Right lobe of liver (tissue), 6 donors: Measurements from ENCODE around the gene PLCB1. TPM values are rescaled to one million over a fixed set of nuclear protein-coding genes. Genes with fewer than 3 reads are reported as not detected.
"Not testable (repeated sequence)": the region's sequence is repeated elsewhere in the genome, so short reads cannot be mapped to it uniquely, and the experiment has no call there.

ENCODE experiments used
- ATAC-seq, 4 donors: fragments of 200-7000 bp; cut with Tn5 transposase; one replicate each; pipeline ENCODE4 v1.9.1; 2020; ENCODE audit warnings: mild to moderate bottlenecking in 4 of 4, moderate library complexity in 4 of 4
- DNase-seq, 3 donors: peaks; one replicate each; pipeline ENCODE4 v3.0.0-alpha.2; 2020
- H3K27ac ChIP-seq, 3 donors: fragments of 200-600 bp; one replicate each; pipeline ENCODE4 v1.8.0; 2022
- H3K27me3 ChIP-seq, 2 donors: fragments of 200-600 bp; one replicate each; pipeline ENCODE4 v1.8.0; 2022
- H3K36me3 ChIP-seq, 4 donors: fragments of 200-600 bp; sonication (generic) in 1 of 4; one replicate each; pipeline versions ENCODE4 v1.5.1 to v1.8.0; 2017 to 2022; ENCODE audit warnings: control low read depth in 1 of 4
- H3K4me1 ChIP-seq, 4 donors: fragments of 200-600 bp; sonication (generic) in 1 of 4; one replicate each; pipeline versions ENCODE4 v1.5.1 to v1.8.0; 2017 to 2022; ENCODE audit warnings: control low read depth in 1 of 4
- H3K4me3 ChIP-seq, 3 donors: fragments of 200-600 bp; one replicate each; pipeline ENCODE4 v1.8.0; 2022
- H3K9me3 ChIP-seq, 4 donors: fragments of 200-600 bp; sonication (generic) in 1 of 4; one replicate each; pipeline versions ENCODE4 v1.5.1 to v1.8.0; 2017 to 2022; ENCODE audit warnings: control low read depth in 1 of 4
- POLR2A ChIP-seq: fragments of 450-650 bp; IDR thresholded peaks from one replicate; pipeline ENCODE4 v1.6.1; 2017; ENCODE audit warnings: antibody characterized with exemption, mild to moderate bottlenecking
- WGBS: methylation state at CpG from one replicate; pipeline ENCODE4 v1.1.6; 2018; ENCODE audit warnings: low coverage, low lambda C conversion rate; ENCODE audit not compliant: insufficient coverage; ENCODE audit errors: missing lambda C conversion rate; 5-methylcytosine and 5-hydroxymethylcytosine counted together
- intact Hi-C, 2 donors: fragments of 100-400 bp; cut with DNase I; formaldehyde crosslinking; loops; one replicate each; pipeline versions ENCODE4 v1.11.2 to v1.14.1; 2022
- total RNA-seq, 6 experiments: library from RNA; depleted of rRNA in 2 of 6; stranded (reverse); fragments of >200 nt in 2 of 6; fragmentation: NEBNext Ultra II Directional in 3 of 6; extraction: Animal tissue kit (Norgen Biotek cat#: 25700) in 3 of 6; gene quantifications; one replicate each; pipeline versions ENCODE4 v1.1.0 to v1.2.4, GENCODE V29; 2016 to 2023
- TF ChIP-seq, protein P1 (sequence below), 4 donors: fragments of 200-600 bp in 3 of 4; fragments of 450-650 bp in 1 of 4; IDR thresholded peaks; one replicate each; pipeline versions ENCODE4 v1.5.1 to v1.8.0; 2016 to 2022; ENCODE audit warnings: antibody characterized with exemption in 4 of 4, mild to moderate bottlenecking in 2 of 4
- donor health status: DM: no; HTN: yes; CAD: no.
- donor health status: DM: no; HTN: no; CAD: no.
- donor health status: DM: no; HTN: no; CAD: no.
- donor health status: DM: no; HTN: yes; CAD: no.
- donor health status: DM: no; HTN: yes; CAD: no.

The PLCB1 gene
- total RNA-seq, 6 experiments from 2014 or later, result 5.0 to 9.9 (median 5.7) TPM

DNA sequence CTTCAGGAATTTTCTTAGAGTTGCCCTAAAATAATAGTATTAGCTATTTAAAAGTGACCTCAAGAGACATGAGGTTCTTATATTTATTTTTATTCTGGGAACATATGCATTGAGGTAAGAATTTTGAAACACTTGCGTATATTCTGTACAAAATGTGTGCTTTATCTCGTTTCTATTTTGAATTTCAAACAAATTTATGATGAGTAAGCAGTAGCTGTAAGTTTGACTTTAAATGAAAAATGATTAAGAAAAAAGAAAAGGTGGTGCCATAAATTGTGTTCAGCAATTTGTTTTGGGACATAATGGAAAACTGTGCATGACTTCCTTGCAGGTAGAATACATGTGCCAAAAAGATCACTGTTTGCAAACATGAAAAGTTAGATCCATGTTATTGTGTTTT lies 503.8 kb downstream of the PLCB1 start:
- Histone ChIP-seq H3K27ac (no peak overlapping the region), H3K27me3 (no peaks in the 10 kb centered on the region), H3K4me1 (no peaks in the 10 kb centered on the region), H3K9me3 (no peaks in the 10 kb centered on the region), H3K4me3 (no peak overlapping the region), H3K36me3 (no peaks in the 10 kb centered on the region)
- intact Hi-C loops, result no loop called here
- 55% methylated on average over 2 of the region's 2 CpGs for WGBS
- no peak for TF ChIP-seq POLR2A
- TF ChIP-seq, protein P1, sequence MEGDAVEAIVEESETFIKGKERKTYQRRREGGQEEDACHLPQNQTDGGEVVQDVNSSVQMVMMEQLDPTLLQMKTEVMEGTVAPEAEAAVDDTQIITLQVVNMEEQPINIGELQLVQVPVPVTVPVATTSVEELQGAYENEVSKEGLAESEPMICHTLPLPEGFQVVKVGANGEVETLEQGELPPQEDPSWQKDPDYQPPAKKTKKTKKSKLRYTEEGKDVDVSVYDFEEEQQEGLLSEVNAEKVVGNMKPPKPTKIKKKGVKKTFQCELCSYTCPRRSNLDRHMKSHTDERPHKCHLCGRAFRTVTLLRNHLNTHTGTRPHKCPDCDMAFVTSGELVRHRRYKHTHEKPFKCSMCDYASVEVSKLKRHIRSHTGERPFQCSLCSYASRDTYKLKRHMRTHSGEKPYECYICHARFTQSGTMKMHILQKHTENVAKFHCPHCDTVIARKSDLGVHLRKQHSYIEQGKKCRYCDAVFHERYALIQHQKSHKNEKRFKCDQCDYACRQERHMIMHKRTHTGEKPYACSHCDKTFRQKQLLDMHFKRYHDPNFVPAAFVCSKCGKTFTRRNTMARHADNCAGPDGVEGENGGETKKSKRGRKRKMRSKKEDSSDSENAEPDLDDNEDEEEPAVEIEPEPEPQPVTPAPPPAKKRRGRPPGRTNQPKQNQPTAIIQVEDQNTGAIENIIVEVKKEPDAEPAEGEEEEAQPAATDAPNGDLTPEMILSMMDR (IDR thresholded peaks at IDR 0.05), result no peak
- ATAC-seq (no peak), DNase-seq (no peak)

DNA sequence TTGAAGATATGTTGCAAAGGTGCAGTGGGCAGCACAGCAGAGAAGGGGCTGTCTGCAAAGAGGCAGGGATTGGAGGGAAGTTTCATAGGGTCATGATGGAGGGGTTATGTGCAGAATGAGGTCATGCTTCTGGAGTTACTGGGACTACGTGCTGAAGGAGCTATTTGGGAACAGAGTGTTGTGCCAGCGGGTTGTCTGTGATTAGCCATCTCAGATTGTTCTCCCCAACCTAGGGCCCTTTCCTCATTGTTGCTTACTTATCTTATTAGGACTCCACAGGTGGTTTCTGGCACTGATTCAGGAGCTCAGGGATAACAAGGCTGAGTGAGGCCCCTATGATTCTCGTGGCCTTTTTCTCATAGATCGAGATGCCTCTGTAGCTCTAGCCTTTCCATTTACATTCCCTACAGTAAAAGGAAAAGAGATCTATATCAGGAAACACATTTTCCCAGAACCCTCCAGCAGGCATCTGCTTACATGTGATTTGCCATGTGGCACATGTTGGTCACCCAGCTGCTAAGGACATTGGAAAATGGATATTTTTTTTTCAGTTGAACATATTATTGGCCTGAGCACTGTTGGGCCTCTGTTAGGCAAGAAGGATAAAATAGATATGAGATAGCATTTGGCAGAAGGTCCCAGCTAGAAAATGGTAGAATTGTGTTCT lies 507.2 kb downstream of the PLCB1 start:
- WGBS, result 80% methylated on average over 1 of the region's 4 CpGs
- H3K36me3 ChIP-seq, result no peaks in the 10 kb centered on the region
- no peaks in the 10 kb centered on the region for H3K27me3 ChIP-seq
- H3K4me1 ChIP-seq, result no peaks in the 10 kb centered on the region
- intact Hi-C loops, result no loop called here
- no peak overlapping the region for H3K27ac ChIP-seq
- no peak overlapping the region for H3K4me3 ChIP-seq
- H3K9me3 ChIP-seq, result no peaks in the 10 kb centered on the region
- DNase-seq (no peak), ATAC-seq (no peak)
- TF ChIP-seq, protein P1 (IDR thresholded peaks at IDR 0.05), result no peak
- TF ChIP-seq POLR2A, result no peak

DNA sequence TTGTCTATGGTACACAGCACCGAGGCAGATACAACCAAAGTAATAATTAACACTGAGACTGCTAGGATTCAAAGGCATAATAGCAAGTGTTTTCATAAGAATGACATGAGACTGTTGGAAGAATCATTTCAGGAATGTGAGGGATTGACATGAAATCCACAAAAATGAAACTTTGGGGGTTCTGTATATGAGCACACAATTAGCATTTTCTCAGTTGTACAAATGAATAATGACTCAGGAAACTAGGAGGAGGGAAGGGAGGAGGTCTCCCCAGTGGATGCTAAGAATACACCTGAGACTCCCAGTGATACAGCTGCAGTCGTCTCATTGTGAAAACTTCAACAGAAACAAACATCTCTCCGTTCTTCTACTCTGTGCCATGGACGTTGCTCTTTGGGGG lies 508.4 kb downstream of the PLCB1 start:
- DNase-seq (no peak), ATAC-seq (no peak)
- 72% methylated on average over 4 of the region's 4 CpGs for WGBS

DNA sequence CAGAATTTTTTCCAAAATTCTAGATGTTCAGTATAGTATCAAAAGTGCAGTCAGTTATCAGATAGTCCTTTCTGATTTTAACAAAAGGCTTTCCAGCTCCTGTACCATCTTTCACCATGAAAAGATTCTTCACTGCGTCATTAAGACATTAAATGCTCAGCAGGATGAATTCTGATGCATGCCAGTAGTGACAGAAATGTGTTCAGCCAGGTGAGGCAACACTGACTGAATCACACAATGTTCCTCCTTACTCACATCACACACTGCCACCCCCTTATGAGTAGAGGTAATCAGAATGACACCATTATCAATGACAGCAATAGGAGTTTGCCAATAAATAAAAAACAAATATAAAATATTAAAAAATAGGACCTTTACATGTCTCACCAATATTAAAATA lies 510.2 kb downstream of the PLCB1 start:
- no peaks in the 10 kb centered on the region for H3K4me1 ChIP-seq
- no peaks in the 10 kb centered on the region for H3K27me3 ChIP-seq
- H3K4me3 ChIP-seq, result no peak overlapping the region
- DNase-seq, result no peak
- H3K36me3 ChIP-seq, result no peaks in the 10 kb centered on the region
- no peak for ATAC-seq
- H3K9me3 ChIP-seq, result no peaks in the 10 kb centered on the region
- intact Hi-C loops, result no loop called here
- TF ChIP-seq, protein P1 (IDR thresholded peaks at IDR 0.05), result no peak
- WGBS, result 82% methylated on average over 1 of the region's 1 CpG
- H3K27ac ChIP-seq, result no peak overlapping the region

More for the DNA sequence above, 508.4 kb downstream of the PLCB1 start:
- Histone ChIP-seq H3K4me1 (no peaks in the 10 kb centered on the region), H3K36me3 (no peaks in the 10 kb centered on the region), H3K27ac (no peak overlapping the region), H3K9me3 (no peaks in the 10 kb centered on the region), H3K4me3 (no peak overlapping the region), H3K27me3 (no peaks in the 10 kb centered on the region)
- intact Hi-C loops, result no loop called here
- TF ChIP-seq, protein P1 (IDR thresholded peaks at IDR 0.05), result no peak
- TF ChIP-seq POLR2A, result no peak

DNA sequence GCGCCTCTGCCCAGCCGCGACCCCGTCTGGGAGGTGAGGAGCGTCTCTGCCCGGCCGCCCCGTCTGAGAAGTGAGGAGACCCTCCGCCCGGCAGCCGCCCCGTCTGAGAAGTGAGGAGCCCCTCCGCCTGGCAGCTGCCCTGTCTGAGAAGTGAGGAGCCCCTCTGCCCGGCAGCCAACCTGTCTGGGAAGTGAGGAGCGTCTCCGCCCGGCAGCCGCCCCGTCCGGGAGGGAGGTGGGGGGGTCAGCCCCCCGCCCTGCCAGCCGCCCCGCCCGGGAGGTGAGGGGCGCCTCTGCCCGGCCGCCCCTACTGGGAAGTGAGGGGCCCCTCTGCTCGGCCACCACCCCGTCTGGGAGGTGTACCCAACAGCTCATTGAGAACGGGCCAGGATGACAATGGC lies 512.4 kb downstream of the PLCB1 start:
- H3K27ac ChIP-seq, H3K4me1 ChIP-seq, DNase-seq, H3K27me3 ChIP-seq, intact Hi-C loops, H3K36me3 ChIP-seq, H3K4me3 ChIP-seq, ATAC-seq, H3K9me3 ChIP-seq: not testable (repeated sequence)
- WGBS, result no CpG with 5 or more reads among the region's 30 CpGs
